ENCODE data around the gene MAPK1. TPM values are rescaled to one million over a fixed set of nuclear protein-coding genes. Genes with fewer than 3 reads are reported as not detected.
"Not testable (repeated sequence)": the region's sequence is repeated elsewhere in the genome, so short reads cannot be mapped to it uniquely, and the experiment has no call there.

MAPK1 gene
- total RNA-seq, 2 experiments from 2014 or later: 39.6 to 79.8 TPM

GRCh38 chr22:21726650-21727049, 140.8 kb downstream of the MAPK1 start:
- no peak for TF ChIP-seq EZH2phosphoT487 (IDR thresholded peaks at IDR 0.05; ENCODE audit: borderline replicate concordance, low read depth, low read length)
- TF ChIP-seq CTCF (conservative IDR thresholded peaks at IDR 0.05; ENCODE audit: low read length): peak; percentile 73
- peak; percentile 79 for DNase-seq (ENCODE audit: low spot score)
- Histone ChIP-seq H4K20me1 (ENCODE audit: insufficient read depth, low read length) (no peaks in the 10 kb centered on the region), H3K9me3 (ENCODE audit: low read length) (no peaks in the 10 kb centered on the region), H2AFZ (ENCODE audit: low read length) (no peak overlapping the region), H3K36me3 (ENCODE audit: insufficient read depth, low read length) (no peaks in the 10 kb centered on the region; the same call in 1 of the 2 replicates), H3K27ac (ENCODE audit: low read depth, low read length, poor library complexity, severe bottlenecking) (no peak overlapping the region), H3K79me2 (ENCODE audit: insufficient read depth, low read depth, low read length) (no peaks in the 10 kb centered on the region), H3K4me3 (ENCODE audit: low read depth, low read length, poor library complexity, severe bottlenecking) (no peak overlapping the region), H3K9me2 (ENCODE audit: insufficient read depth, low read length) (no peaks in the 10 kb centered on the region), H3K4me1 (ENCODE audit: insufficient read depth, low read length, poor library complexity, severe bottlenecking) (peaks cover 37% of the 10 kb centered on the region), H3K4me2 (ENCODE audit: low read length) (no peak overlapping the region)
- no TSS peak for BruUV-seq (replicated peaks)
- ChIA-PET POLR2A (no interaction called here), CTCF (ENCODE audit: unreplicated experiment) (no interaction called here)
- intact Hi-C loops (cut with micrococcal nuclease; ENCODE audit: unreplicated experiment): no loop called here

- Histone ChIP-seq H3K4me3 (ENCODE audit: low read depth, low read length, poor library complexity, severe bottlenecking) (no peak overlapping the region), H2AFZ (ENCODE audit: low read length) (no peak overlapping the region), H3K27ac (ENCODE audit: low read depth, low read length, poor library complexity, severe bottlenecking) (no peak overlapping the region), H3K4me2 (ENCODE audit: low read length) (no peak overlapping the region), H3K36me3 (ENCODE audit: insufficient read depth, low read length) (no peaks in the 10 kb centered on the region; the same call in 1 of the 2 replicates), H4K20me1 (ENCODE audit: insufficient read depth, low read length) (no peaks in the 10 kb centered on the region), H3K4me1 (ENCODE audit: insufficient read depth, low read length, poor library complexity, severe bottlenecking) (peaks cover 31% of the 10 kb centered on the region), H3K9me2 (ENCODE audit: insufficient read depth, low read length) (no peaks in the 10 kb centered on the region), H3K79me2 (ENCODE audit: insufficient read depth, low read depth, low read length) (no peaks in the 10 kb centered on the region), H3K9me3 (ENCODE audit: low read length) (no peaks in the 10 kb centered on the region)
- TF ChIP-seq CTCF (conservative IDR thresholded peaks at IDR 0.05; ENCODE audit: low read length): no peak
- TF ChIP-seq EZH2phosphoT487 (IDR thresholded peaks at IDR 0.05; ENCODE audit: borderline replicate concordance, low read depth, low read length): no peak
- POLR2A ChIA-PET: interaction anchor here (0.7 kb wide), 1 partner anchor 37 kb away, joined by 3 read pairs; no protein-coding TSS in a partner anchor
- CTCF ChIA-PET (ENCODE audit: unreplicated experiment): no interaction called here
- intact Hi-C loops (cut with micrococcal nuclease; ENCODE audit: unreplicated experiment): no loop called here
- DNase-seq (ENCODE audit: low spot score): no peak
- BruUV-seq (replicated peaks): no TSS peak
Measured at GRCh38 chr22:21725956-21726649, 141.3 kb downstream of the MAPK1 start.

- H3K9me3 ChIP-seq (ENCODE audit: low read length); H4K20me1 ChIP-seq (ENCODE audit: insufficient read depth, low read length); H3K27ac ChIP-seq (ENCODE audit: low read depth, low read length, poor library complexity, severe bottlenecking); DNase-seq (ENCODE audit: low spot score); H3K79me2 ChIP-seq (ENCODE audit: insufficient read depth, low read depth, low read length); H3K4me3 ChIP-seq (ENCODE audit: low read depth, low read length, poor library complexity, severe bottlenecking); BruUV-seq (replicated peaks); POLR2A ChIA-PET; H3K9me2 ChIP-seq (ENCODE audit: insufficient read depth, low read length); H3K4me2 ChIP-seq (ENCODE audit: low read length); CTCF ChIA-PET (ENCODE audit: unreplicated experiment); H3K36me3 ChIP-seq (ENCODE audit: insufficient read depth, low read length); intact Hi-C loops (cut with micrococcal nuclease; ENCODE audit: unreplicated experiment); H2AFZ ChIP-seq (ENCODE audit: low read length): not testable (repeated sequence)
- H3K4me1 ChIP-seq (ENCODE audit: insufficient read depth, low read length, poor library complexity, severe bottlenecking): peaks cover 31% of the 10 kb centered on the region
Measured at GRCh38 chr22:21724496-21724895, 142.9 kb downstream of the MAPK1 start.

GRCh38 chr22:21721195-21721852, 146.1 kb downstream of the MAPK1 start:
- POLR2A ChIA-PET: not testable (repeated sequence)

More at GRCh38 chr22:21721195-21721852, 146.1 kb downstream of the MAPK1 start:
- DNase-seq (ENCODE audit: low spot score); BruUV-seq (replicated peaks); H3K27ac ChIP-seq (ENCODE audit: low read depth, low read length, poor library complexity, severe bottlenecking); H4K20me1 ChIP-seq (ENCODE audit: insufficient read depth, low read length); H3K4me3 ChIP-seq (ENCODE audit: low read depth, low read length, poor library complexity, severe bottlenecking); H3K9me2 ChIP-seq (ENCODE audit: insufficient read depth, low read length); H3K9me3 ChIP-seq (ENCODE audit: low read length); intact Hi-C loops (cut with micrococcal nuclease; ENCODE audit: unreplicated experiment); H3K36me3 ChIP-seq (ENCODE audit: insufficient read depth, low read length); H3K4me2 ChIP-seq (ENCODE audit: low read length); H2AFZ ChIP-seq (ENCODE audit: low read length); CTCF ChIA-PET (ENCODE audit: unreplicated experiment); H3K79me2 ChIP-seq (ENCODE audit: insufficient read depth, low read depth, low read length): not testable (repeated sequence)
- H3K4me1 ChIP-seq (ENCODE audit: insufficient read depth, low read length, poor library complexity, severe bottlenecking): peaks cover 35% of the 10 kb centered on the region
